ENCODE measurements around the gene CTNND2. TPM values are rescaled to one million over a fixed set of nuclear protein-coding genes. Genes with fewer than 3 reads are reported as not detected.

The CTNND2 gene
- total and polyA plus RNA-seq, 9 of the 15 experiments (the other 6 are each of a cell fraction or from before 2014, with no cell fraction given), result 0.03 to 0.35 TPM; not detected in 7

DNA sequence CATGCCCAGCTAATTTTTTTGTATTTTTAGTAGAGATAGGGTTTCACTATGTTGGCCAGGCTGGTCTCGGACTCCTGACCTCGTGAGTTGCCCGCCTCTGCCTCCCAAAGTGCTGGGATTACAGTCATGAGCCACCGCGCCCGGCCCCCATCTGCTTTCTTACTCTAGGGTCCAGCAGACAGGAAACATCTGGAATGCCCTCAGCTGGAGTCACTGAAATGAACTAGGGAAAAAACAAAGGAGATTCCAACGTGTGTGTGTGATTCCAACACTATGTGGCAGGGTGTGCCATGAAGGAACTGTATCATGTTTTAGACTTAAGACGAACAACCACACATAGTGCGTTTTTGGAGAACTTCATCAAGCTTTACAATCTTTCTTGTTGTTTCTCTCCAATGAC lies 603.1 kb downstream of the CTNND2 start:
- POLR2A ChIA-PET, result no interaction called here
- no TSS peak for BruUV-seq (replicated peaks)

More for the DNA sequence above, 603.1 kb downstream of the CTNND2 start:
- no peaks in the 10 kb centered on the region for H3K9me3 ChIP-seq (replicated peaks; ENCODE audit: control insufficient read depth, insufficient read depth, low read depth, low read length)
- WGBS (ENCODE audit: insufficient coverage, low coverage, missing lambda C conversion rate), result 0% methylated on average over 9 of the region's 9 CpGs
- H3K4me2 ChIP-seq (ENCODE audit: insufficient read depth, low read length), result no peak overlapping the region
- FAIRE-seq (no peak), ATAC-seq (no peak), DNase-seq (ENCODE audit: extremely low read depth in 1 of 4, low spot score in 3 of 4) (no peak)
- CTCF ChIA-PET (ENCODE audit: low intra/inter-chr PET ratio), result no interaction called here
- H3K4me1 ChIP-seq (replicated peaks in 1 of 2; ENCODE audit: control insufficient read depth in 2 of 2, insufficient read depth in 2 of 2, low read length in 2 of 2), result no peaks in the 10 kb centered on the region
- no peaks in the 10 kb centered on the region for H4K20me1 ChIP-seq (replicated peaks; ENCODE audit: control insufficient read depth, insufficient read depth, low read length)
- no peak overlapping the region for H2AFZ ChIP-seq (ENCODE audit: low read depth, low read length)
- H3K79me2 ChIP-seq (ENCODE audit: control insufficient read depth, insufficient read depth, low read length), result no peaks in the 10 kb centered on the region
- H3K9me1 ChIP-seq (ENCODE audit: control insufficient read depth, insufficient read depth, low read length), result no peaks in the 10 kb centered on the region
- intact Hi-C loops (cut with micrococcal nuclease) (no loop called here), in situ Hi-C loops (cut with MboI) (no loop called here)
- H3K4me3 ChIP-seq, result no peak overlapping the region
- no peak for TF ChIP-seq RBM25 (IDR thresholded peaks at IDR 0.05; ENCODE audit: low read depth, low read length, severe bottlenecking)
- TF ChIP-seq MEF2D (tag; conservative IDR thresholded peaks at IDR 0.05; ENCODE audit: low read depth), result no peak
- TF ChIP-seq, protein P1, sequence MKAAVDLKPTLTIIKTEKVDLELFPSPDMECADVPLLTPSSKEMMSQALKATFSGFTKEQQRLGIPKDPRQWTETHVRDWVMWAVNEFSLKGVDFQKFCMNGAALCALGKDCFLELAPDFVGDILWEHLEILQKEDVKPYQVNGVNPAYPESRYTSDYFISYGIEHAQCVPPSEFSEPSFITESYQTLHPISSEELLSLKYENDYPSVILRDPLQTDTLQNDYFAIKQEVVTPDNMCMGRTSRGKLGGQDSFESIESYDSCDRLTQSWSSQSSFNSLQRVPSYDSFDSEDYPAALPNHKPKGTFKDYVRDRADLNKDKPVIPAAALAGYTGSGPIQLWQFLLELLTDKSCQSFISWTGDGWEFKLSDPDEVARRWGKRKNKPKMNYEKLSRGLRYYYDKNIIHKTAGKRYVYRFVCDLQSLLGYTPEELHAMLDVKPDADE (conservative IDR thresholded peaks at IDR 0.05; ENCODE audit: control insufficient read depth, low read depth, low read length), result no peak
- no peak for TF ChIP-seq WHSC1 (IDR thresholded peaks at IDR 0.05; ENCODE audit: low read length)
- TF ChIP-seq JUN (IDR thresholded peaks at IDR 0.05; ENCODE audit: borderline replicate concordance, low read depth, low read length), result no peak
- no peak for TF ChIP-seq JUN (CRISPR knock-in tag; IDR thresholded peaks at IDR 0.05; ENCODE audit: borderline replicate concordance)
- TF ChIP-seq DPF2 (IDR thresholded peaks at IDR 0.05), result no peak
- TF ChIP-seq ZNF24 (IDR thresholded peaks at IDR 0.05), result no peak
- no peak for TF ChIP-seq JUND (IDR thresholded peaks at IDR 0.05; ENCODE audit: borderline replicate concordance, low read depth, low read length)
- no peak for TF ChIP-seq JUND (tag; IDR thresholded peaks at IDR 0.05; ENCODE audit: borderline replicate concordance, low read depth, low read length)
- no peak for TF ChIP-seq NR2C1 (IDR thresholded peaks at IDR 0.05)
- no peak for TF ChIP-seq NR2C1 (tag; IDR thresholded peaks at IDR 0.05)
- TF ChIP-seq FOS (IDR thresholded peaks at IDR 0.05; ENCODE audit: extremely low read depth, insufficient read length), result no peak
- TF ChIP-seq ZC3H11A (IDR thresholded peaks at IDR 0.05; ENCODE audit: low read depth, low read length), result no peak
- no peak for TF ChIP-seq FOXA1 (IDR thresholded peaks at IDR 0.05; ENCODE audit: borderline replicate concordance)
- TF ChIP-seq RCOR1 (IDR thresholded peaks at IDR 0.05; ENCODE audit: borderline replicate concordance in 1 of 2, low read depth in 2 of 2, low read length in 2 of 2), result no peak
- H3K27ac ChIP-seq (ENCODE audit: extremely low read depth, low read depth, low read length), result no peak overlapping the region
- H3K9ac ChIP-seq (ENCODE audit: insufficient read depth in 1 of 2, low read depth in 2 of 2, low read length in 2 of 2), result no peak overlapping the region
- H3K36me3 ChIP-seq (ENCODE audit: control insufficient read depth, insufficient read depth, low read length), result no peaks in the 10 kb centered on the region
- no peaks in the 10 kb centered on the region; a peak in 1 of 5 replicates for H3K27me3 ChIP-seq (ENCODE audit: control insufficient read depth in 2 of 2, insufficient read depth in 2 of 2, low read length in 2 of 2)

Data from K562 (cell line).